Right lobe of liver (tissue), 6 donors: ENCODE data around the gene PAQR7. TPM values are rescaled to one million over a fixed set of nuclear protein-coding genes. Genes with fewer than 3 reads are reported as not detected.

Experiments
- ATAC-seq, 4 donors: fragments of 200-7000 bp; cut with Tn5 transposase; one replicate each; pipeline ENCODE4 v1.9.1; 2020; ENCODE audit warnings: mild to moderate bottlenecking in 4 of 4, moderate library complexity in 4 of 4
- DNase-seq, 3 donors: peaks; one replicate each; pipeline ENCODE4 v3.0.0-alpha.2; 2020
- H3K27ac ChIP-seq, 3 donors: fragments of 200-600 bp; one replicate each; pipeline ENCODE4 v1.8.0; 2022
- H3K27me3 ChIP-seq, 2 donors: fragments of 200-600 bp; one replicate each; pipeline ENCODE4 v1.8.0; 2022
- H3K36me3 ChIP-seq, 4 donors: fragments of 200-600 bp; sonication (generic) in 1 of 4; one replicate each; pipeline versions ENCODE4 v1.5.1 to v1.8.0; 2017 to 2022; ENCODE audit warnings: control low read depth in 1 of 4
- H3K4me1 ChIP-seq, 4 donors: fragments of 200-600 bp; sonication (generic) in 1 of 4; one replicate each; pipeline versions ENCODE4 v1.5.1 to v1.8.0; 2017 to 2022; ENCODE audit warnings: control low read depth in 1 of 4
- H3K4me3 ChIP-seq, 3 donors: fragments of 200-600 bp; one replicate each; pipeline ENCODE4 v1.8.0; 2022
- H3K9me3 ChIP-seq, 4 donors: fragments of 200-600 bp; sonication (generic) in 1 of 4; one replicate each; pipeline versions ENCODE4 v1.5.1 to v1.8.0; 2017 to 2022; ENCODE audit warnings: control low read depth in 1 of 4
- CTCF ChIP-seq, 4 donors: fragments of 200-600 bp in 3 of 4; fragments of 450-650 bp in 1 of 4; IDR thresholded peaks; one replicate each; pipeline versions ENCODE4 v1.5.1 to v1.8.0; 2016 to 2022; ENCODE audit warnings: antibody characterized with exemption in 4 of 4, mild to moderate bottlenecking in 2 of 4
- POLR2A ChIP-seq: fragments of 450-650 bp; IDR thresholded peaks from one replicate; pipeline ENCODE4 v1.6.1; 2017; ENCODE audit warnings: antibody characterized with exemption, mild to moderate bottlenecking
- WGBS: methylation state at CpG from one replicate; pipeline ENCODE4 v1.1.6; 2018; ENCODE audit warnings: low coverage, low lambda C conversion rate; ENCODE audit not compliant: insufficient coverage; ENCODE audit errors: missing lambda C conversion rate; 5-methylcytosine and 5-hydroxymethylcytosine counted together
- intact Hi-C, 2 donors: fragments of 100-400 bp; cut with DNase I; formaldehyde crosslinking; loops; one replicate each; pipeline versions ENCODE4 v1.11.2 to v1.14.1; 2022
- long read RNA-seq: library from polyadenylated mRNA; unstranded; transcript quantifications from one replicate; pipeline ENCODE4 v2.0.0, GENCODE V29; 2019
- total RNA-seq, 6 experiments: library from RNA; depleted of rRNA in 2 of 6; stranded (reverse); fragments of >200 nt in 2 of 6; fragmentation: NEBNext Ultra II Directional in 3 of 6; extraction: Animal tissue kit (Norgen Biotek cat#: 25700) in 3 of 6; gene quantifications; one replicate each; pipeline versions ENCODE4 v1.1.0 to v1.2.4, GENCODE V29; 2016 to 2023
- donor health status: DM: no; HTN: yes; CAD: no.
- donor health status: DM: no; HTN: no; CAD: no.
- donor health status: DM: no; HTN: no; CAD: no.
- donor health status: DM: no; HTN: yes; CAD: no.
- donor health status: DM: no; HTN: yes; CAD: no.

The PAQR7 gene
- 1 to 10 TPM in 5 of 6 experiments, under 1 TPM in 1; 0.74 to 4.8 (median 2.4) TPM for total RNA-seq
- long read RNA-seq = 0 reads

- Histone ChIP-seq H3K36me3 (no peaks in the 10 kb centered on the region), H3K27ac (peak within 1 kb of the TSS; percentile 66 to 70 (median 67)), H3K27me3 (no peaks in the 10 kb centered on the region), H3K4me1 (peaks cover 0 to 59% (median 25%) of the 10 kb centered on the region in 4 donors), H3K9me3 (no peaks in the 10 kb centered on the region), H3K4me3 (peak within 1 kb of the TSS; percentile 55 to 61 (median 59))
- intact Hi-C loops = no loop called here
- ATAC-seq = peak; percentile 57 to 74 (median 66)
- TF ChIP-seq CTCF (IDR thresholded peaks at IDR 0.05) (no peak), POLR2A (peak; percentile 56)
- WGBS = 0% methylated on average over 36 of the region's 75 CpGs
- DNase-seq = peak; percentile 81 to 91 (median 89)
Observed at GRCh38 chr1:25875154-25875855, at the start of gene PAQR7. PAQR7 (minus strand) TSS chr1:25875708; CDS start chr1:25863839, 11,869 bp downstream.

- TF ChIP-seq POLR2A (no peak), CTCF (IDR thresholded peaks at IDR 0.05) (no peak)
- Histone ChIP-seq H3K9me3 (no peaks in the 10 kb centered on the region), H3K36me3 (no peaks in the 10 kb centered on the region), H3K4me1 (peaks cover 0 to 15% (median 5%) of the 10 kb centered on the region in 4 donors), H3K4me3 (no peak overlapping the region), H3K27me3 (peaks cover 0 to 15% of the 10 kb centered on the region in 2 donors), H3K27ac (no peak overlapping the region)
- 39% methylated on average over 2 of the region's 2 CpGs for WGBS
- no peak for ATAC-seq
- intact Hi-C loops = no loop called here
- no peak for DNase-seq
Observed at GRCh38 chr1:25924454-25924853, 48.9 kb upstream of the PAQR7 start.

- intact Hi-C loops = no loop called here
- H3K4me1 ChIP-seq = peaks cover 0 to 15% (median 5%) of the 10 kb centered on the region in 4 donors
- ATAC-seq (peak; percentile 58 to 72 (median 64)), DNase-seq (peak in 1 of 3 donors; percentile 51)
- H3K9me3 ChIP-seq = no peaks in the 10 kb centered on the region
- no peaks in the 10 kb centered on the region for H3K36me3 ChIP-seq
- 2% methylated on average over 18 of the region's 32 CpGs for WGBS
- TF ChIP-seq POLR2A = no peak
- TF ChIP-seq CTCF (IDR thresholded peaks at IDR 0.05) = no peak
- H3K4me3 ChIP-seq = peak overlapping the region; percentile 30 to 45 (median 40)
- H3K27me3 ChIP-seq = peaks cover 0 to 15% of the 10 kb centered on the region in 2 donors
- H3K27ac ChIP-seq = peak overlapping the region in 2 of 3 donors; percentile 19 to 25
Observed at GRCh38 chr1:25922971-25923552, 47.6 kb upstream of the PAQR7 start.

GRCh38 chr1:25922056-25922970, 46.8 kb upstream of the PAQR7 start:
- TF ChIP-seq POLR2A (no peak), CTCF (IDR thresholded peaks at IDR 0.05) (no peak)
- DNase-seq (peak; percentile 35 to 60 (median 50)), ATAC-seq (peak; percentile 52 to 60 (median 56))
- Histone ChIP-seq H3K27me3 (peaks cover 0 to 15% of the 10 kb centered on the region in 2 donors), H3K4me1 (peaks cover 0 to 15% (median 5%) of the 10 kb centered on the region in 4 donors), H3K4me3 (peak overlapping the region; percentile 30 to 45 (median 40)), H3K27ac (peak overlapping the region in 2 of 3 donors; percentile 19 to 25), H3K36me3 (no peaks in the 10 kb centered on the region), H3K9me3 (no peaks in the 10 kb centered on the region)
- intact Hi-C loops = no loop called here
- WGBS = 37% methylated on average over 9 of the region's 49 CpGs
